GM12872 (cell line): ENCODE measurements around the gene C1QTNF12.

Experiments
- TF ChIP-seq, protein P1 (sequence below): IDR thresholded peaks from 3 replicates; pipeline ENCODE4 v1.5.1; 2011; ENCODE audit warnings: low read depth, mild to moderate bottlenecking, low read length, moderate library complexity; ENCODE audit not compliant: insufficient read depth

C1QTNF12 gene

DNA sequence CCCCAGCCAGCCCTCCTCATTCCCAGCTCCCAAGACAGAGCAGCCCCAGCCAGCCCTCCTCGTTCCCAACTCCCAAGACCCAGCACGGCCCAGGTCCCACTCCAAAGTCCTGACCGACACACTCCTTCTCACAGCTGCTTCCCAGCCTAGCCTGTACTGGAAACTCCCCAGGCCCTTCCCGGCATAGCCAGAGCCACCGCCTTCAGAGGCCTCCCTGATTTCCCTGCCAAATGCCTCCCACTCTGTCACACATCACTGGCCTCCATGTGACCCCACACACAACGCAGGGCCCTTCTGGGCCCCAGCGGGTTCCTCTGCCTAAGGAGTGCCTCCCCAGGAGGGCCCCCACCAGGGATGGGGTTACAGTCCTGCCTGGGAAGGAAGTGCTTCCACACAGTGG lies 24.3 kb upstream of the C1QTNF12 start:
- TF ChIP-seq, protein P1, sequence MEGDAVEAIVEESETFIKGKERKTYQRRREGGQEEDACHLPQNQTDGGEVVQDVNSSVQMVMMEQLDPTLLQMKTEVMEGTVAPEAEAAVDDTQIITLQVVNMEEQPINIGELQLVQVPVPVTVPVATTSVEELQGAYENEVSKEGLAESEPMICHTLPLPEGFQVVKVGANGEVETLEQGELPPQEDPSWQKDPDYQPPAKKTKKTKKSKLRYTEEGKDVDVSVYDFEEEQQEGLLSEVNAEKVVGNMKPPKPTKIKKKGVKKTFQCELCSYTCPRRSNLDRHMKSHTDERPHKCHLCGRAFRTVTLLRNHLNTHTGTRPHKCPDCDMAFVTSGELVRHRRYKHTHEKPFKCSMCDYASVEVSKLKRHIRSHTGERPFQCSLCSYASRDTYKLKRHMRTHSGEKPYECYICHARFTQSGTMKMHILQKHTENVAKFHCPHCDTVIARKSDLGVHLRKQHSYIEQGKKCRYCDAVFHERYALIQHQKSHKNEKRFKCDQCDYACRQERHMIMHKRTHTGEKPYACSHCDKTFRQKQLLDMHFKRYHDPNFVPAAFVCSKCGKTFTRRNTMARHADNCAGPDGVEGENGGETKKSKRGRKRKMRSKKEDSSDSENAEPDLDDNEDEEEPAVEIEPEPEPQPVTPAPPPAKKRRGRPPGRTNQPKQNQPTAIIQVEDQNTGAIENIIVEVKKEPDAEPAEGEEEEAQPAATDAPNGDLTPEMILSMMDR: no peak

DNA sequence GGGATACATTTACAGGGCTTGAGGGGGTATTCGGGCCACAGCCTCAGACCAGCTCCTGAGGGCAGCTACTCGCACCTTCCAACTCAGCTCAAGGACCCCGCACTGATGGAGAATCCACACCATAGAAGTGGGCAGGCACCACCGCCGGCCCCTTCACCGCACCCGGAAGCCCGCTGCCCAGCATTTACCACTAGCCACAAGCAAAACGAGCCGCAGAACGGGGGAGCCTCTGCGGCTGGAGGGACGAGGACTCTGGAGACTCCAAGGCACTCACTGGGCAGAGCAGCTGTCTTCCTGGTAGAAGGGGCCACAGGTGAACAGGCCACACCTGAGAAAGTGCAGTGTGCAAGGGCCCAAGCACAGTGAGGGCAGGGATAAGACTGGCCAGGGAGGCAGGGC lies 21.8 kb upstream of the C1QTNF12 start:
- TF ChIP-seq, protein P1: no peak

DNA sequence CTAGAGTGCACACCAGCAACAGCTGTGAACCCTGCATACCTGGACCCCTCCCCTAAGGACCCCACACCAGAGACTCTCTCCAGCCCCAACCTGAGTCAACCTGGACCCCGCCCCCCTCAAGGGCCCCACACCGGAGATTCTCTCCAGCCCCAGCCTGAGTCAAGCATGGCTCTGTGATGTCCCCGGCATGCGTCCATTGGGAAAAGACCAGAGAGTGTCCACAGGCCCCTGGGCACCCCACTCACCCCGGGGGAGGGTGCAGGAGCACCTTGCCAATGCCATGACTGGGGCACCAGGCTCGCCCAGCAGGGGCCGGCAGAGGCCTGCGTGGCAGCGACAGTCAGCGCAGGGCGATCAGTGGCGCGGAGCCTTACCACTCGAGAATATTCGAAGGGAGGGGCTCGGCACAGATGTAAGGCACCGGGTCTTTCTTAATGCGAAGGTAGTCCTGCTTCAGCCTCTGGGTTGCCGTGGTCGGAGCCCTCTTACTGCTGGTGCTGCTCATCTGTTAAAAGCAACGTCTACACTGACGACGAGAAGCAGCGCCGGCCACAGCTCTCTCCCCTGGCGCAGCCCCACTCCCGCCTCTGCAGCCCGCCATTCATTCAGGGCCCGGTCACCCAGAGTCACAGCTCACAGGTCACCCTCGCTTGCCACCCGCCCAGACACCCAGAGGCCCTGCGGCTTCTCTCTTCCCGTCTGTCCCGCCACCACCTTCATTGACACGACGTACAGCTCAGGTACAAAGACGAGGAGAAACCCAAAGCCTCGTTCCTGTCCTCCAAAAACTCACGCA lies 21.2 kb upstream of the C1QTNF12 start:
- TF ChIP-seq, protein P1: no peak

DNA sequence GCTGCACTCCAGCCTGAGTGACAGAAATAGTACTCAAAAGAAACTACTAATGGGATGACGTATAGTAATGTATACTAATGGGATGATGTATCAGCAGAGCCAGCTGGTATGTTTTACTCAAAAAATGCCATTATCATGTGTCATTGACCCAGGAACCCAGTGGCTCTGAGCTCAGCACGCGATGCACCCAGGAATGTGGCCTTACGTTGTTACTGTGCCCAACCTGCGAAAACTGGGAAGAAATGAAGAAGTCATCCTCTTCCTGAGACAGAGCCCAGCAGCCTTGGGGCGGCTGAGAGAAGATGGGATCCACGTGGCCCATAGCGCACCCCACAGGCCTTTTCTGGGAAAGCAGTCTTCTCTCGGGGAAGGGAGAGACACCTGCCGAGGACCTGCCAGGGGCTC lies 18.3 kb upstream of the C1QTNF12 start:
- TF ChIP-seq, protein P1: peak; percentile 26; the same call in 1 of the 3 replicates

DNA sequence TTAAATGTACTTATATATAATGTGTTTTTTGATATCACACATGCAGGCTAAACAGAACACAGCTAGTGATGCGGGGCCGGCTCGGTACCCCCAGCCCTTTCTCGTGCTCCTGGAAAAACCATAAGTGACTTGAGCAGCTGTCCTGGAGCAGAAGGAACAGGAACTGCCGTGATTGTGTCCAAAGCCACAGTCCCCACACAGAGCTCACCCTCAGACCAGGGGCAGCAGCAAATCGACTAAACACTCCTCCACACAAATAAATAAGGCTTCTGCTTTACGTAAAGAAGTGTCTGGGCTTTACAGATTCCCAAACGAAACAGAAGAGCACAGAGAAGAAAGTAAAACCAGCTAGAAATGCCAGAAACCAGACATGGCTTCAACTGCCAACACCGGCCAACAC lies 17.5 kb upstream of the C1QTNF12 start:
- TF ChIP-seq, protein P1: no peak

DNA sequence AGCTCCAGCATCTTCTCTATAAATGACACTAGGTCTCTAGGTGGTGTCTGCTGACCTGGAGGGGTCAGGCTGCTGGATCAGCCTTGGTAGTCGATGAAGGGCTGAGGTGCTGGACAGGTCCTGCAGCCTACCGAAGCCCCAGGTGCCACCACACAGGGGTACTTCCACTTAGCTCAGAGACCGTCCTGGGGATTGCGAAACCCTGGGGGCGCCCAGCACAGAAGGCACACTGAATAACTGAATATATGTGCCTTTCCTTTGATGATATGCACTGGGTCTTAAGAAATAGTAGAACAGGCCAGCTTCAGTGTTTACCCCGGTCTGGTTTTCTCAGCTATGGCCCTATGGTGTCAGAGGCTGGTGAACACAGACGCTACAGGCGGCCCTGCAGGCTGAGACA lies 16.2 kb upstream of the C1QTNF12 start:
- TF ChIP-seq, protein P1: no peak

DNA sequence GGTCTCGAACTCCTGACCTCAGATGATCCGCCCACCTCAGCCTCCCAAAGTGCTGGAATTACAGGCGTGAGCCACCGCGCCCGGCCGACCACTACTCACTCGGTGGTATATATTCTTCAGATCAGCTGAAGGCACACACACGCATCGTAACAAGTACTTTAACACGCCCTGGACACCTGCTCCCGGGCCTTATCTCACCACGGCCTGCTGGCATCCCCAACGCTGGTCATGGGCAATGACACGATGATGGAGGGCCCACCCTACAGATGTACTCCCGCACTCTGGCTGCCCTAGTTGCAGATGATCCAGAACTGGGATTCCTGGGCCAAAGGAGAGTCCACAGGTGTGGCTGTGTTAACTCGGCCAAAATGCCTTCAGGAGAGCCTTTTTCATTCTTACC lies 15.5 kb upstream of the C1QTNF12 start:
- TF ChIP-seq, protein P1: no peak
